ENCODE data around the gene PALM.
"Not testable (repeated sequence)": the region's sequence is repeated elsewhere in the genome, so short reads cannot be mapped to it uniquely, and the experiment has no call there.

Gene PALM

DNA sequence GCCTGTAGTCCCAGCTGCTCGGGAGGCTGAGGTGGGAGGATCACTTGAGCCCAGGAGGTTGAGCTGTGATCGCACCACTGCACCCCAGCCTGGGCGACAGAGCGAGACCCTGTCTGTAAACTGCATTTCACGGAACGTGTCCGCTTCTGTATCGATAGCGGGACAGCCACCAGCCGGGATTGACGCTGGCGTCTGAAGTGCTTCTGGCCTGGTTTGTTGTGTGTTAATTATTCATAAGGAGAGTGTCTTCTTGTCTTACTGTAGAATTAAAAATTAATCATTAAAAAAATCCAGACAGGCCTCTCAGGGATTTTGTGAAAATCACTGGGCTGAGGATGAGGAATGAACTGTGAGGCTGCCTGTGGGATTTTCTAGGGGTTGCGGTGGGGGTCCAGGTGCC, 26.0 kb downstream of the PALM start:
- no peak for DNase-seq

DNA sequence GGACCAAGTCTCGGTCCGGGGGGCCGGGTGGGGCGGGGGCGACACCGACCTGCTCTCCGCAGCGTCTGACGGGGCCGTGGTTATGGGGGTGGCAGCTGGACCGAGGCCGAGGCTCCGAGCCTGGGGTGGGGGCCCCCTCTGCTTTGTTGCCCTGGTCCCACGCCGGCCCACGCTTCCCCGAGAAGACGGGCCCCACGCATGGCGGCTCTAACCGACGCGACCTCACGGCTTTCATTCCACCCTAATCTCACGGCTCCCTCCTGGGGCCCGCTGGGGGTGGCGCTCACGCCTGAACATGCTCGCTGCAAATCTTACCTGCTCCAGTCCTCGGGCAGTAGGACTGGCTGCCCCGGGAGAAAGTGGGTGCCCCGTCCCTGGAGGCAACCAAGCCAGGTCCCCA, 27.4 kb downstream of the PALM start:
- no peak for DNase-seq

DNA sequence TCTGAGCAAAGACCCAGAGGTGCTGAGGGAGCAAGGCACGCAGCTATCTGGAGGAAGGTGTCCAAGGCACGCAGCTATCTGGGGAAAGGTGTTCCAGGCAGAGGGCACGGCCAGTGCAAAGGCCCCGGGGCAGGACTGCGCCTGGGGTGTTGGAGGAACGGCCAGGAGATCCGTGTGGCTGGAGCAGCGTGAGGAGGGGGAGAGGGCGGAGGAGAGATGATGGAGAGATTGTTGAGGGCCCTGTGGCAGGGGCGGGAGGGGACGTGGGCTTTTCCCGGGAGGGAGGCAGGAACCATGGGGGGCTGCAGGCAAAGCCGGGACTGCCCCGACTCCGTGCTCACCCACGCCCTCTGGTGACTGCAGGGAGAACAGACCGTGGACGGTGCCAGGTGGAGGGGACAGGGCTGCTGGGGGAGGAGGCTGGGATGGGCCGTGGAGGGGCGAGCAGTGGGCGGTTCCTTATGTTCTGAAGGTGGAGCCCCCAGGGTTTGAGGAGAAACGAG, 28.9 kb downstream of the PALM start:
- DNase-seq, result peak; percentile 37

DNA sequence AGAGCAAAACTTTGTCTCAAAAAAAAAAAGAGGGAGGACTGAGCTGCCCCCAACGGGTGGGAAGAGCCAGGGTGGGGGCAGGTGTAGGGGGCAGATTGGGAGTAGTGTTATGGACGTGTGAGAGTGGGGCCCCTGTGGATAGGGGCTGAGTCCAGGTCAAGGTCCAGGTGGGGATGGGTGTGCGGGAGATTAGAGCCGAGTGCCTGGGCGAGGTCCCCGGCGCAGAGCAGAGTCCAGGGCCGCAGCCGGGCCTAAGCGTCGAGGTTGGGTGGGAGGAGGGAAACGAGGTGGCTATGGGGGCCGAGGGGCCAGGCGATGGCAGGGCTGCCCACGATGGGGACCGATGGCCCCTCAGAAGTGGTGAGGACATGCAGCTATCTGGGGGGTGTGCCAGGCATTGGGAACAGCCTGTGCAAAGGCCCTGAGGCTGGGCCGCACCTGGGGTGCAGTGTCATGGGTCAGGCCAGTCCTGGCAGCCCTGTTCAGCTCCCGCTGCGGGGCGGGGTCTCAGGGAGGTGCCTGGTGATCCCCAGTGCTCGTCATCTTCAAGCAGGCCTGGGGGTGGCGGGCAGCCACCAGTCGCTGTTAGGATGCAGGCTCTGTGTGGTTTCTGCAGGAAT, 29.9 kb downstream of the PALM start:
- no peak for DNase-seq

DNA sequence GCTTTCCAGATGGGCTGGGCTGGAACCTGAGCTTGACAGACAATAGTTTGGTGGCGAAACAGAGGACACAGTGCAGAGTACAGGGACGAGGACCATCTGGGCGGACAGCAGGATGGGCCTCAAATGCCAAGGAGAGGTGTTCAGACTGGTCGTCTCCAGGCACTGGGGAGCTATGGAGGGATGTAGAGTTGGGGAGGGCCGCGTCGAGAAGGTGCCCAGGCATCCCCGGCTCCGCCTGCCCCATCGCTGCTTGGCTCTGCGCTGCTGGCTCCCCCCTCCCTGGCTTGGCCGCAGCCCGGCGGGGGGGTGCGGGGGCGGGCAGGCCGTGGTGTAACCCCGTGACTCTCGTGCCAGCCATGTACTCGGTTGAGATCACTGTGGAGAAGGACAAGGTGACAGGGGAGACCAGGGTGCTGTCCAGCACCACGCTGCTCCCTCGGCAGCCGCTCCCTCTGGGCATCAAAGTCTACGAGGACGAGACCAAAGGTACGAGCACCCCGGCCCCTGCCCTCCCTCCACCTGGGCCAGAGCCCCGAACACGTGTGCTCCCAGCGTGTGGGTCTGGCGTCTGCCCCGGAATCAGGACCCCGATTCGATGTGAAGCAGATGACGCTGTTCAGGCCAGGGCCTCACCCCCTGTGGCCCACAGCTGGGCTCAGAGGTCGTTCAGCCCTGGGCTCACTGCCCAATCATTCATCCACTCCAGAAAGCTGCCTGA, 31.4 kb downstream of the PALM start:
- no peak for DNase-seq

DNA sequence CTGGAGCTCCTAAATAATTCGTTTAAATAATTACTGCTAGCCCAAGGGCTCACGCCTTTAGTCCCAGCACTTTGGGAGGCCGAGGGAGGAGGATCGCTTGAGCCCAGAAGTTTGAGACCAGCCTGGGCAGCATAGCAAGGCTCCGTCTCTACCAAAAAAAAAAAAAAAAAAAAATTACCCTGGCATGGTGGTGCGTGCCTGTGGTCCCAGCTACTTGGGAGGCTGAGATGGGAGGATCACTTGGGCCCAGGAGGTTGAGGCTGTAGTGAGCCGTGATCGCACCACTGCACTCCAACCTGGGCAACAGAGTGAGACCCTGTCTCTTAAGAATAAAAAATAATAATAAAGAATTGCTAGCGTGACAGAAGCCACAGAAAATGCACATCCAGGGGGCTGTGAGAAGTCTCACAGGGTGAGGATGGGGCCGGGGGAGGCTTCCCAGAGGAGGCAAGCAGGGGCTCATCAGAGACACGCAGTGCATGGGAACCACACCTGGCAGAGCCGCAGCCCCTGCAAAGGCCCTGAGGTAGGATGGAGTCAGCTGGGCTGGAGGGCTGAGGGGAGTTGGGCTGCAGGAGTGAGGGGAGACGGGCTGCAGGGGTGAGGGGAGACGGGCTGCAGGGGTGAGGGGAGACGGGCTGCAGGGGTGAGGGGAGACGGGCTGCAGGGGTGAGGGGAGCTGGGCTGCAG, 32.2 kb downstream of the PALM start:
- DNase-seq, result not testable (repeated sequence)

DNA sequence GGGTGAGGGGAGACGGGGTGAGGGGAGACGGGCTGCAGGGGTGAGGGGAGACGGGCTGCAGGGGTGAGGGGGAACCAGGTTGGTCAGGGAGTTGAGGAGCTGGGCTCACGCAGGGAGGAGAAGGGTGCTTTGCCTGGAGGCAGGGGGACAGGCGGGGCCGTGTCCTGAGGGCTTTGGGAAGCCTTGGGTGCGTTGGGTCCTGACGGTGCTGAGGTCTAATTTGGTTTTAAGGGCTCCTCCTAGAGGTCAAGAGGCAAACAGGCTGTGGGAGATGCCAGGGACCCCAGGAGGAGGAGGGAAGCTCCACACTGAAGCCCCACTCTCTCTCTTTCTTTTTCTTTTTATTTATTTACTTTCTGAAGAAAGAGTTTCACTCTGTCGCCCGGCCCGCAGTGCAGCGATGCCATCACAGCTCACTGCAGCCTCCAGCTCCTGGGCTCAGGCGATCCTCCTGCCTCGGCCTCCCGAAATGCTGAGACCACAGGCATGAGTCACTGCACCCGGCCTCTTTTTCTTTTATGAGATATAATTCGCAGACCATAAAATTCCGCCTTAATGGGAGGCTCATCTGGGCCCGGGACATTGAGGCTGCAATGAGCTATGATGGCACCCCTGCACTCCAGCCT, 32.9 kb downstream of the PALM start:
- DNase-seq, result no peak

DNA sequence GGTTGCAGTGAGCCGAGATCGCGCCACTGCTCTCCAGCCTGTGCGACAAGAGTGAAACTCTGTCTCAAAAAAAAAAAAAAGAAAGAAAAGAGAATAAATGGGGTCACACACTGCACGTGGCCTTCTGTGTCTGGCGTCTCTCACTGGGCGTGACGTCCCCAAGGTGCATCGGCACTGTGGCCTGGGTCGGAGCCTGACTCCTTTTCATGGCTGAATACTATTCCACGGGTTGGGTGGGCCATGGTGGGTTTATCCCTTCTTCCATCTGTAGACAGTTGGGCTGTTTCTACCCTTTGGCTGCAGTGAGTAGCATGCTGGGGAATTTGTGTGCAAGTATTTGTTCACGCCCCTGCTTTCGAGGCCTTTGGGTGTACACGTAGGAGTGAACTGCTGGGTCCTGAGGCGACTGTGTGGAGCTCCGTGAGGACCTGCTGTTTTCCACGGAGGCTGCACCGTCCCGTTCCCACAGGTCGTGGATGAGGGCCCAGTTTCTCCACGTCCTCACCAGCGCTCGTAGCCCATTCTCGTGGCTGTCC, 33.9 kb downstream of the PALM start:
- DNase-seq, result no peak

DNA sequence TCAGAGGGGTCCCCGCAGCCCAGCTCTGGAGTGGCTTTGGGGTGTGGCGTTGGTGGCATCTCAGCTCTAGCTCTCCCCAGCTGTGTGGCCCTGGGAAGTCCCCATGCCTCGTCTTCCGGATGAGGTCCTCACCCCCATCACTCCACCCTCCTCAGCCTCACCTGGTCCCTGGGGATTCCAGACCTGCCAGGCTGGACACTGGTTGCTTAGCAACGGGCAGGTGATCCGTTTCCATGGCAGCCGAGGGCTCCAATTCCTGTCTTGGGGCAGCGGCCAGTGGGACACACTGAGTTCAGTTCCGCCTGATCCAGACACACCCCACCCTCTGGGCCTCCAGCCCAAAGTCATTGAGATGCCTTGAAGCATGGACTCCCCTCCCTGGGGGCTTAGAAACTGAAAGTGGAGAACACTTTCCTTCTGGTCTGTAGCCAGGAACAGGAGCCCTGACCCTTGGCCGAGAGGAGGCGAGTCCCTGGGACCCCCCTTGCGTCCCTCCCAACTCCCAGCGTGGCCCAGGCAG, 34.5 kb downstream of the PALM start:
- no peak for DNase-seq

DNA sequence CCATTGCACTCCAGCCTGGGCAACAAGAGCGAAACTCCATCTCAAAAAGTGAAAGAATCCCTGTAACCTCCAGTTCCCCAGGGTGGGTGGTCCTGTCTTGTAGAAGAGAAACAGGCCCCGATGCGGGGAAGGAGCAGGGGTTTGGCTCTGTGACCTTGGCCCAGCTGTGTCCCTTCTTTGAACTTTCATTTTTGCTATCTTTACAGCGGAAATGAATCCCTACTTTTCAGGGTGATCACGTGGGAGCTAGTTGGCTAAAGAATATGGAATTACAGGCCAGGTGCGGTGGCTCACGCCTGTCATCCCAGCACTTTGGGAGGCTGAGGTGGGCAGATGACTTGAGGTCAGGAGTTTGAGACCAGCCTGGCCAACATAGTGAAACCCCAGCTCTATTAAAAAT, 36.4 kb downstream of the PALM start:
- not testable (repeated sequence) for DNase-seq

DNA sequence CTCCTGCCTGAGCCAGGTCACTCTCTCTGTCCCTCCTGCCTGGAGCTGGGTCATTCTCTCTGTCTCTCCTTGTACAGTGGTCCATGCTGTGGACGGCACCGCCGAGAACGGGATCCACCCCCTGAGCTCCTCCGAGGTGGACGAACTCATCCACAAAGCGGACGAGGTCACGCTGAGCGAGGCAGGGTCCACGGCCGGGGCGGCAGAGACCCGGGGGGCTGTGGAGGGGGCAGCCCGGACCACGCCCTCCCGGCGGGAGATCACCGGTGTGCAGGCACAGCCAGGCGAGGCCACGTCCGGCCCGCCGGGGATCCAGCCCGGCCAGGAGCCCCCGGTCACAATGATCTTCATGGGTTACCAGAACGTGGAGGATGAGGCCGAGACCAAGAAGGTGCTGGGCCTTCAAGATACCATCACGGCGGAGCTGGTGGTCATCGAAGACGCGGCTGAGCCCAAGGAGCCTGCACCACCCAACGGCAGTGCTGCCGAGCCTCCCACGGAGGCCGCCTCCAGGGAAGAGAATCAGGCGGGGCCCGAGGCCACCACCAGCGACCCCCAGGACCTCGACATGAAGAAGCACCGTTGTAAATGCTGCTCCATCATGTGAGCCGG, 37.6 kb downstream of the PALM start:
- DNase-seq, result no peak

DNA sequence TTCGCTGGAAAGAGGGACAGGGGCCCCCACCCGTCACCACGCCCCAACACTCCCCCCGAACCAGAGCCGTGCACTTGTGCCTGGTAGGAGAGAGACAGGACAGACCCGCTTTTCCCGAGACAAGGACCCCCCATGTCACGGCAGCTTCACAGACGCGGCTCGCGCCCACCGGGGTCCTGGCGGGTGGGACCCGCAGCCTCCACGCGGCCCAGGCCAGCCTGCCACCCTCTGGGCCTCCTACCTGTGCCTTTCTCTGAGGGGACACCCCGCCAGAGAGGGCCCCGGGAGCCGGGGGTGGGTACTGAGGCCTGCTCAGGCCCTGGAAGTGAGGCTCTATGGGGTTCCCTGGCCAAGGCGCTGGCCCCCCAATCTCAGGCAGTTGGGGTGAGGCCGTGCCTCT, 38.2 kb downstream of the PALM start:
- no peak for DNase-seq

DNA sequence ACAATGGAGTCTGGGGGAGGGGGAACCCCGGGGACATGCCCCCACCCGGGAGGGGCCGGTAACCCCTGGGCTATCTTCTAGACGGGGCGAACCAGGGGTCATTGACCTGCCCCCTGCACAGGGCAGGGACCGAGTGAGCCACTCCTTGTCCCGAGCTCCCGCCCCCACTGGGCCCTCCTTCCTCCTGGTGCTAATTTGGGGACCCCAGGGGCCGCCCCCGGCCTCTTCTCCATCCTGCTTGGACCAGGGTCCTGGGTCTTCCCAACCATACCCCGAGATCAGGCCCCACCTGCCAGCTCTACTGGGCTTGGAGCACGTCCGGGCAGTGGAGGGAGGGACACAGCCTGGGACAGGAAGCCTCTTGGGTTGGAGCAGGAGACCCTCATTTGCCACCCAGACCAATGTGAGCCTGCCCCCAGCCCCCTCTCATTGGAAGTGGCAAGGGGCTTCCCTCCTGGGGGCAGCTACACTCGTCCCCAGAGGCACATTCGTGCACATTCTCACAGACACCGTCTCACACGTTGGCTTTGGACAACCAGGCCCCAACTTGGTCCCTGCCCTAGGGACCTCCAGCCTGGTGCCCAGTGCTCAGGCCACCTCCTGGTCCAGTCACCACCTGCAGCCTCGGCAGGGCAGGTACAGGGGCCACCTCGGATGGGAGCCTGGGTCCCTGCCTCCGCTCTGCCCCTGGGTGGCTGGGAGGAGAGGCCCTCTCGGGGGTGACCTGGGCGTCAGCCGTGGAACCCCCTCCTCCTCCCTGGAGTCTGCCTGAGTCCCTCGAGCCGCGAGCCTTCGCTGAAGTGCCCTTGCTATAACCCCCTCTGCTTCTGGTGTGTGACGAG, 38.9 kb downstream of the PALM start:
- DNase-seq, result no peak

DNA sequence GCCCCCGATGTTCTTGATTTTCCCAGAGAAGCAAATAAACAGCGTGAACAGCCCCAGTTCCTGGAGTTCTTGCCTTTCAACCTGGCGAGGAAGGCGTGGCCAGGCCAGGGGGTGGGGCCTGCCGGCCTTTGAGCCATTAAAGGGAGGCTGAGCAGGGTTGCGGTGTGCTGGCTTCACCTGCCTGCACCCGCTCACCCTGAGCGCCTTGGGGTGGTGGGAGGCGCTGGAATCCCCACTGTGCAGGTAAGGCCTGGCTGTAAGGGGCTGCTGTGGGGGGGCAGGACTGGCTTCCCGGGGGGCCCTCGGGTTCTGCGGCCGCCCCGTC, 39.5 kb downstream of the PALM start:
- no peak for DNase-seq

DNA sequence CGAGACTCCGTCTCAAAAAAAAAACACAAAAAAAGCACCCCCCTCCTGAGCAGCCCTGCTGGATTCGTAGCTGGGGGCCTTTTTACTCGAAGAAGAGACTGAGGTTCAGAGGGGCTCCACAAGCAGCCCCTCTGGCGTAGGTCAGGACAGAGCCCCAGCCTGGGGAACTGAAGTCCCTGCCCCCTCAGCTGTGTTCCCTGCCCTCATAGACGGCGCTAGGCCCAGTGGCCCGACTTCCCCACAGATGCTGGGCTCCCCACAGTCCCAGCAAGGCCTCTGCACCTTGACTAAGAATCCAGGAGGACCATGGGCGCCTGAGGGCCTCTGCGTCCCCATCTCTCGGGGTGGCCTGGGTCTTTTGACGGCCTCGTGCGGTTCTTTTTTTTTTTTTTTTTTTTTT, 41.1 kb downstream of the PALM start:
- no peak for DNase-seq

DNA sequence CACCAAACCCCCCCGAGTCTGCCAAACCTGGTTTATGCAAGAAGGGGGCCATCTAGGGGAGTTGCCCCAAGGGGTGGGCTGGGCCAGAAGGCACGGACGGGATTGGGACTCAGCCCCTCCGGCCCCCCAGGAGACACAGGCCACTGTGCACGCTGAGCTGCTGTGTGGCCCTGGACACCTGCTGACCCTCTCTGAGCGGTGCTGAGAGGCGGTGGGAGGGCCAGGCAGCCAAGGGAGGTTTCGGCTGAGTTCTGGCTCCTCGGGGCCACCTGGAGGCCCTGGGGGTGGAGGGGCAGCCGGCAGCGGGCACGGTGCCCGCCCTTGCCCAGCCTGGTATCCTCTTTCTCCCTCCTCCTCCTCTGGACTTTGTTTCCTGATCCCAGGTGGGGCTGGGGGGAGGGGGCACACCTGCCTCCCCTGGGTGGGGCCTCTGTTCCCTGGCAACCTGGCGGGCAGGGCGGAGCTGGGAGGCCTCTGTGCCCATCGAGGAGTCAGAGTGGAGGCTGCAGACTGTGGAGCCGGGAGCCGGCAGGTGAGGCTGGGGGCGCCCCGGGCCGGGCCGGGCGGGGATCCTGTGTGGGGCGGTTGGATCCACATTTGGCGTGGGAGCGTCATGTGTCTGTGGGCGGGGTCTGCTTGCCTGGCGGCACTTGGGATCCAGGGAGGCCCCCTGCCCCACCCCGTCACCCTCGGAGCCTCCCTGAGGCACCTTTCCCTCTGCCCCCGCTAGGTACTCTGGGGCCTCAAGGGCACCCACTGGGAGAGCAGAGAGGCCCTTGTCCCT, 42.1 kb downstream of the PALM start, which contains the start of gene MISP:
Gene MISP, plus strand, starts transcription at position 473 of the 784 bp plus-strand sequence. CDS start 5,835 bp downstream, outside the sequence.
- no peak for DNase-seq

DNA sequence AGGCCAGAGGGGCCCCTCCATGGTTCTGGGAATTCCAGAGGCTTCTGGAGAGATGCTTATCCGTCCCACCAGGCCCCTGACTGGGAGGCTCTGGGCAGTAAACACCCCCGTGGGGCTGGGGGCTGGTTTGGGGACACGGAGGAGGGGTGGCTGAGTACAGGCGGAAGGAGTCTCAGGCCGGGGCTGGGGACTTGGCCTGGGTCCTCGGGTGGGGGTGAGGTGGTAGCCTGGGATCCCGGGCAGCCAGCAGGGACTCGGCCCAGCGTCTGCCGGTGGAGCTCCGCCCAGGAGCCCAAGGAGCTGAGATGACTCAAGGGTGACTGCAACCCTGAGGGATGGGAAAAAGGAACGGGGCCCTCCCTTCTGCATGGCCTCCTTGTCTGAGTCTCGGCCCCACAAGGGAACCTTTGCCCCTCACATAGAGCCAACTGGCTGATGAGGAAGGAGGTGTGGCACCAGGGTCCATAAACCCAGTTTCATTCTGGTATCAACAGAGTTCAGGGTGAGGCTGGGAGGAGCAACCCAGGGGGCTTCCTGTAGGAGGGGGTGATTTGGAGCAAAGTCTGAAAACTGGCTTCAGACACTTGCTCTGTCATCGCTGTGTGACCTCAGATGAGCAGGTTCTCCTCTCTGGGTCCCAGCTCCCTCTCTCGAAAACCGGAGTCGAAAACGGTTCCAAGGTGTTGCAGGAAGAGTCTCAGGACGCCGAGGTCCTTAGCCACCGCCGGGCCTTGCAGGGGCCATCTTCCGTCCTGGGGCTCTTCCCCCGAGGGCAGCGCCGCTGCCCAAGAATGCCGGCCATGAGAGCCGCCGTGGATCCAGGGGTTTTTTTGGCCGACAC, 43.0 kb downstream of the PALM start:
- DNase-seq, result no peak

DNA sequence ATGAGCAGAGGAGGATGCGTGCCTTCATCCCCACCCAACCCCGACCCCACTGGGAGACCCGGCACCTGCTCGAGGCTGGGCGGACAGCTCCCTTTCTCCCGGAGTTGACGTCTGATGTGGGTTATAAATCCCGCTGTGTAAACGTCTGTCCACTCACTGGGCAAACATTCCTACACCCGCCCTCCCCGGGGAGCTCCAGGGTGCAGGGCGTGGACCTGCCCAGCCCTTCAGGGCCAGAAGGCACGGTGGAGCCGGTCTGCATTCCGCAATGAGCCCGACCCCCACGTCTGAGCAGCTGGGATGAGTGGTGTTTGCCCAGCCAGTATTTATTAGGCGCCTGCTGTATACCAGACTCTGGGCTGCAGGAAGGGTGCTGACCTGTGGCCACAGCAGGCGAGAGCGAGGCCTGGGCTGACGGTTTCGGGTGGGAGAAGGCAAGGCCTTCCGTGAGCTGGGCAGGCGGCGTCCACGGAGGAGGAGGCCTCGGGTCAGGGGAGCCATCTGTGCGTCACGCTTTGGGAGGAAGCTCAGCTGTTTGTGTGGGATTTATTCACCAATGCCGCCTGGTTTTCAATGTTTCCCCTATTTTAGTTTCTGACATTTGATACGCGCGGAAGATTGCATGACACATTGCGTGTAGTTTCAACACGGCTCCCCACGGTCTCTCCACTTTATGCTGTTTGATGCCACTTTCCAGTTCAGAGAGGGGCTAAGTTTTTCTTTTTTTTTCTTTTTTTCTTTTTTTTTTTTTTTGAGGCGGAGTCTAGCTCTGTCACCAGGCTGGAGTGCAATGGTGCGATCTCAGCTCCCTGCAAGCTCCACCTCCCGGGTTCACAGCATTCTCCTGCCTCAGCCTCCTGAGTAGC, 44.1 kb downstream of the PALM start:
- DNase-seq, result no peak

DNA sequence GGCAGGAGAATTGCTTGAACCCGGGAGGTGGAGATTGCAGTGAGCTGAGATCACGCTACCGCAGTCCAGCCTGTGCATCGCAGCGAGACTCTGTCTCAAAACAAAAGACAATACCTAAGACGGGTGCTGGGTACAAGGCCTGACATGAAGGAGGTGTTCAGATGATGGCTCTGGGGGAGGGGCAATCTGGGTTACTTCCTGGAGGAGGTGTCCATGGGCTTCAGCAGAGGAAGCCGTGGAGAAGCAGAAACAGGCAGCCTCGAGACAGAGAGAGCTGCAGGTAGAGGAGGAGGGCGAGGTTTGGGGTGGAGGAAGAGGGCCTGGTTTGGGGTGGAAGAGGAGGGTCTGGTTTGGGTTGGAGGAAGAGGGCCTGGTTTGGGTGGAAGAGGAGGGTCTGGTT, 45.8 kb downstream of the PALM start:
- no peak for DNase-seq

Data from stimulated activated naive CD4-positive, alpha-beta T cell treated with Interleukin-2 at 50 U/mL for 16 hours (primary cell).